ENCODE results near the gene LRP1-AS.

The LRP1-AS gene

DNA sequence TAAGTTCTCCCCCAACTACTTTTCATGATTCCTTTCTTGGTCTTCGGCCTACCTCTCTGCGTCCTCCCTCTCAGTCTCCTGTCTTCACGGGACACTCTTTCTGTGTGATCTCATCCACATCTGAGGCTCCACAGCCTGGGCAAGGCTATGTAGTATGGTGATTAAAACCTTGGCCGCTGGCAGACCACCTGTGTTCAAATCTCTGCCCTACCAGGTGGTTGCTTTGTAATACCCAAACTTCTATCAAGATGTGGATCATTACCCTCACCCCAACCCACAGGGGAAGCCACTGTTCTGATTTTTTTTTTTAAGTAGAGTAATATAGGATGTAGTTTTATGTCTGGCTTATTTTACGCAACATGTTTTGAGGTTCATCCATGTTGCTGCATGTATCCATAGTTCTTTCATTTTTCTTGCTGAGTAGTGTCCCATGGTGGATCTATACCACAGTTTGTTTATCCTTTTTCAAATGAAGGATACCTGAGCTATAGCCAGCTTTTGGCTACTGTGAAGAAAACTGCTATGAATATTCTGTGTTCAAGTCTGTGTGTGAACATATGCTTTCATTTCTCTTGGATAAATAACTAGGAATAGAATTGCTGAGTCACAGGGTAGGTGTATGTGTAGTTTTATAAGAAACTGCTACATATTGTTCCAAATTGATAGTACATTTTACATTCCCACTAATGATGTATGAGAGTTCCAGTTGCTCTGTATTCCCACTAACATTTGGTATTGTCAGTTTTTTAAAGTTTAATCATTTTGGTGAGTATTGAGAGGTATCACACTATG is 27.9 kb downstream of the LRP1-AS start:
- DNase-seq (ENCODE audit: low read depth): no peak

DNA sequence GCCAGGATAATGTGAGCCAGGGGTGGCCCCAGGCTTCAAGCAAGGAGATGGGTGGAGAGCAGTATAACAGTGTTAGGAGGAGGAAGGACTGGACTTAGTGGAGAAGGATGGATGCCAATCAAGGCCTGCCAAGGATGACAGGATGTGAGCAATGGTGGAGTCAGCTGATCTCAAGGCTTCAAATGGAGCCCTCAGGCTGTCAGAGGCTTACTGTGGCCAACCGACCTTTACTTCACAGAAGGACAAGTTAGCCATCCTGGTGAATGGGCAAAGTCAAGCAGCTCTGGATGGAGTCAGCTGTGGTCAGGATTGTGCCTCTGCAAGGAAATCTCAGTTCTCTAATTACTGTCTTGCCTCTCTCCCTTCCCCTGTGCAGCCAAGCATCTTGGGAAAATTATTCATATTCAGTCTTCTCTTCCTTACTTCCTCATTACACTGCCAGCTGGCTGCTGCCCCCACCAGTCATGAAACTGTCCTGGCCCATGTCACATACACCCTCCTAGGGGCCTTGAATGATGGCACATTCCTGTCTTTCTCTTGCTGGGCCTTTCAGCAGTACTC is 28.6 kb downstream of the LRP1-AS start:
- DNase-seq (ENCODE audit: low read depth): no peak

DNA sequence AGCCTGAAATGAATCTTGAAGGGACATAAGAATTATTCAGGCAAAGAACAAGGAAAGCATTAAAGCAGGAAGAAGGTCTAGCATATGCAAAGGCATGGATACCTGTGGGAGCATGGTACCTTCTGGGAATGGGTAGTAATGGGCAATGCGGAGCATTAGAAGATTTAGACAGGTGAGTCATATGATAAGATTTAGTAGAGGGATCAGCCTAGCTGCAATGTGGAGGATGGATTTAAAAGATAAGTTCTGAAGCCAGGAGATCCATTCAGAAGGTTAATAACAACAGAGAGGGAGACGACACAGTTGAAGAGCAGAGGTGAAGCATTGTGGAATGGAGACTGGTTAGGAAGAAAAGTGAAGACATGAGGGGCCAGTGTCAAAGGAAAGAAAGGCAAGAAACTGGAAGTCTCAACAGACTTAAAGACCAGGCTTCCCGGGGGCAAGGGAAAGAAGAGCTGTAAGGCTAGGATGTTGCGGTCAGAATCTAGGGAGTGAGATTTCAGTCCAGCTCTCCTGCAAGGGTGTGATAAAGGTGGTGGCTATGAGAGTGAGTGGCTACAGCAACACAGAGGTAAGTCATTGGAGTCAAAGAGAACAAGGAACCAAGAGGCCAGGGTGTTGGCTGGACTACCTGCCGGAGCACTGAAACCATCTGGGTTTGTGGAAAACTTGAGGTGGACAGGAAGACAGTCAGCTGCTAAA is 30.7 kb downstream of the LRP1-AS start:
- DNase-seq (ENCODE audit: low read depth): no peak

DNA sequence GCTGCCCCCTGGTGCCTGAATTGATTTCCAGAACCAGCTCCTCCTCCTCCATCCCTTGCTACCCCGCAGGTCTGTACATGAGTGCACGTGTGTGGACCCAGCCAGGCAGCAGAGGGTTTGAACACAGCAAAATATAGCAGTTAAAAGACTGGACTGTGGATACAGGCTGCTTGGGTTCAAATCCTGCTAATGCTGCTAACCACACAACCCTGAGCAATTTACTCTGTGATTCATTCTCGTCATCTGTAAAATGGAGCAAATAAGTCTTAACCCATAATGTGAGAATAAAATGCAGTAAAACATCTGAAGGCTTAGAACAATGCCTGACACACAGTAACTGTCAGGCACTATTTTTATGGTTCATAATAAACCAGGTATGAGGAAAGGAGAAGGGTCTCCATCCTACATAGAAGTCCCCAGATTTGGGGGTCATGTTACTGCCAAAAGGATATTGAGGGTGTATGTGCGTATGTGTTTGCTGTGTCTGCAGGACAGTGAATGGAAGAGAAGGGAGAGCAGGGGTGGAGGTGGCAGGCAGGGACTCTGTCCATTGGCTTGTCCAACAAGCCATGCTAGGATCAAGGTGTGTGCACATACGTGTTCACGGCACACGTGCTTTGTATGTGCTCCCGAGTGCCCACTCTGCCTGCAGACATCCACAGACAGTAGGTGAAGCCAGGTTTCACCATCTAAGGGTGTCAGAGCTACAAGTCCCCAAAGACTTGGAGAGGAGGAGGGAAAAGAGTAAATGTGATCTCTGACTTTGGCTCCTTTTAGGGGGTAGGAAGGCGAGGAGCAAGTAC is 34.7 kb downstream of the LRP1-AS start:
- peak; percentile 70 for DNase-seq (ENCODE audit: low read depth)

DNA sequence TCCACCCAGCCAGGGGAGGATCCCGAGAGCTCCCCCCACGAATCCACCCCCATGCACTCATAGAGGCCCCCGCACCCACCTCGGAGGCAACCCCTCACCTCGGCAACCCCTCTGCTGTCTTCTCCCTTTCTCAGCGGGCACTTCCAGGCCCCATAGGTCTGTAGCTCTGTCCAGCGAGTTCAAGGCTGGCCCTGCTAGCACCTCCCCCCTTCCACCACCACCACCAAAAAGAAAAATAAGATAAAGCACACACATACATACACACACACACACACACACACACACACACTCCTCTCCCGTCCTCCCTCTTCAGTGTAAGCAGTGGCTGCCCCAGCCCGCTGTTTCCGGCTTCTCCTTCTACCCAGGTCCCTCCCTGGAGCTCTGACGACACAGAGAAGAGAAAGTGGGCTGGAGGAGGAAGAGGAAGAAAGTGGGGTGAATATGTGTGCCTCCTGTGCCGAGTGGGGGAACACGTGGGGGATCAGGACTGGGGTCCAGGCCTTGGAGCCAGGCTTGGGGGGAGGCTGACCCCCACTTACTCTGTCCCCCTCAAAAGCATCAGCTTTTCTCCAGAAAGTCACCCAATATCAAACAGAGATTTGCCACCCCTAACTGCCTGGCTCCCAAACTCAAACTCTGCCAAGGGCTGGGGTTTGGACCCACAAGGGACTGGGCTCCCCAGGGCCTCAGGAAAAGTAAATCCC is 36.2 kb downstream of the LRP1-AS start, which contains the start of gene STAT6:
STAT6 (minus strand) TSS at position 332 of the 704 bp plus-strand sequence. CDS start 3,084 bp downstream, outside the sequence.
- peak; percentile 41 for DNase-seq (ENCODE audit: low read depth)

DNA sequence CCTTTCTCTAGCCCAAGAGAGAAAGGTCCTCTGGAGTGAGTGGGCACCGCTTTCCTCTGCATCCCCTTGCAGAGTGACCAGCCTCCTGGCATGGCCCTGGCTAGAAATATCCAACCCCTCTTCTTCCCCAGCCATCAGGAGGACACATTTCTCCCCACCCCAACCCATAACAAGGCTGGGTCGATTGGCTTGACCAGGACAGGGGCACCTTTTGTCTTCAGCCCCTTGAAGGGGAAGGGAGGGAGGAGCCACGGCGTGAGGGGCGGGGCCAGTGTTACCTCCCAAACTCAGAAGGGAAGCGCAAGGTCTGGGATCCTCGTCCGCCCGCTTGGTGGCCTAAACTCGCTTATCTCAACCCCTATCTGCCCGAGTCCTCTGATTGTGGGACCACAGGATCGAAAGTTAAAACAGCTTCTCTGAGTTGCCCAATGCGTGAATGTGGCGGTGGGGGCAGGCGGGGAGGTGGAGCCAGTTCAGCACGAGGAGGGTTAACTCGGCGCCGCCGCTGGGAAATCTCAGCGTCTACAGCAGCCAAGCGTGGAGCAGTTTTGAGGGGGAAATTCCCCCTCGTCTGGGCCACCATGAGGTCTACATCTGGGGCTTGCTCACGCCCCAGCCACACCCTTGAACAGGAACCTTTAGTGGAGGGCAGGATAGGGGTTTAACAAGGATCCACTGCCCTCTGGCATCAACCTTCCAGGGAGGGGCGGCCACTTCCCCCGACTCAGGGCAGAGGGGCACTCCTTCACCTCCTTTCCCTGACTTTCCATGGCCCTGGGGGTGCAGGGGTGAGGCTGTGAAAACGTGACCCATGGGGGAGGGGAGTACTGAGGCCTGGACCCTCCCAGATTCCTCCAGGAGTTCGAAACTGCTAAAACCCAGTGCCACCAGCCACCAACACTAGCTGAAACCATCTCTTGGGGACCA is 37.1 kb downstream of the LRP1-AS start:
- peak; percentile 44 for DNase-seq (ENCODE audit: low read depth)

DNA sequence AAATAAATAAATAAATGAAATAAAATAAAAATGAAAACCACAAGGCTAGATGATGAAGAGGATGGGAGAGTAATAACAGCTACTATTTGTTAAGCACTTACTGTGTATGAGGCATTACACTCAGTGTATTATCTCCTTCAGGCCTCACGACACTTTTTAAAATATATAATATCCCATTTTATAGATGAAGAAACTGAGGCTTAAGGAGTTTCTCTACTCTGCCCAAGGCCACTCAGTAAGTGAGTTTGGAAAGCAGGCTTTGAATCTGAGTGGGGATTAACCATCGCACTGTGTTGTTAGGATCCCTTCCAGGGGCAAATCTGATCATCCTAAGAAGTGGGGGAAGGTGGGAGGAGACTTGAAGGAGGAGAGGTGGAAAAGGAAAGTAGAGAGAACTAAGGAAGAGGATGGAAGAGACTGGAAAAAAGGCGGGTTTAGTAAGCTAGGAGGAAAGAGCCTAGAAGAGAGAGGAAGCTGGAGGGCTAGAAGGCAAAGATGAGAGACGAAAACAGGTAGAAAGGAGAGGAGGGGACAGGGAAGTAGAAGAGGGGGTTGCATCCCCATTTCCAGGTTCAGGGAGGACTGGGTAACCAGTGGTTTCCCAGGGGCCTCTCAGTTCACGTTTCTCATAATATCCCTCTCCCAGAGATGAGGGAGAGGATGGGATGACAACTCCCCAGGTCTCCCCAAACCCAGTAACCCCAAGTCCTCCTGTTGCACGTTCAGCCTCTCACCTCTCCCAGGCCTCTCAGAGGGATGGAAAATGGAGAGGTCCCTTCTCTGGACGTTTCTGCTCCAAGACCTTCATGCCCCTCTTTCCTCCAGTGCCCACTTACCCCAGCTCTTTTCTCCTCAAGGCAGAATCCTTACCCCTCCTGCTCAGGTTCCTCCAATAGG is 38.0 kb downstream of the LRP1-AS start:
- no peak for DNase-seq (ENCODE audit: low read depth)

DNA sequence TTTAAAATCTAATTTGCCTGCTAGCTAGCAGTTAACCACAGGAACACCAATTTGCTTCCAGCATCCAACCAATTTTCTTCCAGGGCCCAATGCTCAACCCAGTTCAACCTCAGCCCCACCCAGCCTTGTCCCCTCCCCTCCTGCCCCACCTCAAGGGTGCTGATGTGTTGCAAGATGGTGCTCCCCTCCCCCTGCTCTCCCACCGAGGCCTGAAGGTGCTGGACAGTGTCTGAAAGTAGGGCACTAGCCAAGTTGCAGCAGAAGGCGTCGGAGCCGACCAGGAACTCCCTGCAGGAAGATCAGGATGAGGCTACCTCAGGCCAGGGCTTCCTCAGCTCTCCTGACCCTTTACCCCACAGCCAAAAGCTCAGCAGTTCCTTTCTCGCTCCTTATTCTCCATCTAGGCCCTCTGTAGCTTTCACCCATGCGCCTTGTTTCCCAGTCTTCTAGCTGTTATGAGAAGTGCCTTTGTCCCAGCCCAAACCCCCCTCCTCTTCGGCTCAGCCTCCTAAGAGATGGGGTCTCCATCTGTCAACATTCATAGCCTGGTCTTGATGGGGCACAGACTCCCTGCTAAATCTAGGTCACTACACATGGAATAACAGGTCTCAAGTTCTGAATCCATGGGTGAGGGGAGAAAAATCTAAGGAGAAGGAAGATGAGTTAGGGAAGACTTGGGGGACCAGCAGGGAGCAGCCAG is 39.8 kb downstream of the LRP1-AS start:
- no peak for DNase-seq (ENCODE audit: low read depth)

DNA sequence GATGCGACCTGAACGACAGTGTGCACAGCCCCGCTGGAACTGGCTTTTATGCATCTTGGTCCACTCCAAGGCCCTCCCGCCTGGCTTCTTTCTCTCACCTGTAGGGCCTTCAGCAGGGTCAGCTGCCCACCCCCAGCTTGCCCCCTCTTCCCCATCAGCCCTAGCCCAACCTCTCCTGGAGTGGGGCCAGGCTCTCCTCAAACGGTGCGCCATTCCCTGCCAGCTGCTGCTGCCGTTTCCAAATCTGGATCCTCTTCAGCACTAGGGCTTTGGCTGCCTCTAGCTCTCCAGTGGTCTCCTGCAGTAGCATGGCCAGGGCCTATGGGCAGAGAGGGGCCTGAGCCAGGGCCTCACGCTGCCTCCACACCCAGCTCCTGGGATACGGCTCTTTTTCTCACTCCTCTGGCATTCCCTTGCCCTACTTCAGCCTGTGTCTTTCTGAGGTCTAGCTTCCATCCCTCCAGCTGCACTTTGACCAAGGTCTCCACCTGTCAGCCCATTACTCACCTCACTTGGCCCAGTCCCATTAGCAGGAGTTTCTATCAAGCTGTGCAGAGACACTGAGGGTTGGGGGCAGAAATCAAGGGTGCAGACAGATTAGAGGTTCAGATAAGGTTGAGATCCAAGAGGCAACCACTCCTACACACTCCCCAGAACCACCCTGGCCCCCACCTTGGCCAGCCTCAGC is 41.3 kb downstream of the LRP1-AS start:
- no peak for DNase-seq (ENCODE audit: low read depth)

DNA sequence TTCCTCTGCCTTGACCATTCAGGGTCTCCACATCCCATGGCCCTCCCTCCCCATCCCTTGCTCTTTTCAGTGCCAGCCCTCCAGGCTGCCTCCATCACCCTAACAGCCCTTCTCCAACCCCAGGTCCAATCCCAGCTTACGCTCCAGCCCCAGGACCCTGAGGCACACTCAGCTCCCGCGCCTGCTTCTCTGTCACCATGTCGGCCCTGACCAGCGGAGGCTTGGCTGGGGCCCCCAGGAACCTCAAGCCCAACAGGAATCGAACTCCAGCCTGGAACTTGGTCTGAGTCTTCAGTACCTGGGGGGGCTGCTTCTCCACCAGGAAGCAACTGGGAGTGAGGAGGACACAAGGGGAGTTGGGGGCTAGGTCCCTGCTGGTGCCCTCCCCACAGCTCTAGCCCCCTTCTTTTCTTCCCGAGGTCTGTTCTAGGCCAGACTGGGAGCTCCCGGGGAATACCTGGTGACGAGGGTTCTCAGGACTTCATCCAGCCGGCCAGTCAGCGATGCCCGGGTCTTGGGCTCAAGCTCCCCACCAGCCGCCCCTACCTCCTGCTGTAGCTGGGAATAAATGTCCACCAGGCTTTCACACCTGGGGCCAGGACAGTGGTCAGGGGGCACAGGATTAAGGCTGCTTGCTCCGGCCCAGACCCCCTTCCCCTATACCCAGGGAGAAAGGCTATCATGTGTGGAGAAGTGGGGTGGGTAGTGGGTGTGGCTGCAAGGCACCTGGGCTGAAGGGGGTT is 42.2 kb downstream of the LRP1-AS start:
- DNase-seq (ENCODE audit: low read depth): no peak

DNA sequence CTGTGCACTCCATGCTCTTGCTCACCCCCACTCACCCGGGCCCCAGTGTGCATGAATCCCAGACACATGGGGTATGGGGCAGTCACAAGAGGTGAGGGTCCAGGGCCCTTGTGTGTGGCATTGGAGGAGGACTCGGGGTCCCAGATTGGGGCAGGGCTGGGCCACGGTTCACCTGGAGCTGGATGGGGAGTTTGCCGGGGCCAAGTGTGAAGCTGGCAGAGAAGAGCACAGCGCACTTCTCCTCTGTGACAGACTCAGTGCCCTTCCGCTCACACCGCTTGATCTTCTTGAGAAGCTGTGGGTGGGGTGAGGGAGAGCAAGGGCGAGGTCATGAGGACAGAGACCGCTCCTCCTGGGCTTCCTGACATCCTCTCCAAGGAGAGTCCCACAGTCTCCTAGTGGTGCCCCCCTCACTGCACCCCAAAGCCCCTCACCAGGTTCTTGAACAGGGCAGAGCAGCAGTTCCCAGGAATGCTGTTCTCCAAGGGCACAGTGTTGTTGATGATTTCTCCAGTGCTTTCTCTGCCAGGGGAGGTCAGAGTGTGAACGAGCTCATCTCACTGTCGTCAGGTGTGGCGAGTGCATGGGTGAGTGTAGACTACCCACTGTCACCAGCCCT is 43.0 kb downstream of the LRP1-AS start:
- no peak for DNase-seq (ENCODE audit: low read depth)

DNA sequence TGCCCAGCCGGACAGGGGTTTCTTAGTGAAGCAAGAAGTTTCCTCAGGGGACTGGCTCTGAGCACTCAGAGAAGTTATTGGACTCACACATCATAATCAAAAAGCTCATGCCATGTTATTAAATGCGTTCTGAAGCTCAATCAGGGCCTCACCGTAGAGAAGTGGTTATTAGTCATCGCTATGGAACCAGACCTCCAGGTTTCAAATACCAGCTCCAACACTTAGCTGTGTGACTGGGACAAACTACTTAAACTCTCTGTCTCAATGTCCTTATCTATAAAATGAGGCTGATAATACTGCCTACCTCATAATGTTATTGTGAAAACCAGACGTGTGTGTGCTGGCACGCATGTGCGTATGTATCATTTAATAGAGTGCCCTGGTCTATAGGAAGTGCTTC is 43.6 kb downstream of the LRP1-AS start:
- DNase-seq (ENCODE audit: low read depth): no peak

DNA sequence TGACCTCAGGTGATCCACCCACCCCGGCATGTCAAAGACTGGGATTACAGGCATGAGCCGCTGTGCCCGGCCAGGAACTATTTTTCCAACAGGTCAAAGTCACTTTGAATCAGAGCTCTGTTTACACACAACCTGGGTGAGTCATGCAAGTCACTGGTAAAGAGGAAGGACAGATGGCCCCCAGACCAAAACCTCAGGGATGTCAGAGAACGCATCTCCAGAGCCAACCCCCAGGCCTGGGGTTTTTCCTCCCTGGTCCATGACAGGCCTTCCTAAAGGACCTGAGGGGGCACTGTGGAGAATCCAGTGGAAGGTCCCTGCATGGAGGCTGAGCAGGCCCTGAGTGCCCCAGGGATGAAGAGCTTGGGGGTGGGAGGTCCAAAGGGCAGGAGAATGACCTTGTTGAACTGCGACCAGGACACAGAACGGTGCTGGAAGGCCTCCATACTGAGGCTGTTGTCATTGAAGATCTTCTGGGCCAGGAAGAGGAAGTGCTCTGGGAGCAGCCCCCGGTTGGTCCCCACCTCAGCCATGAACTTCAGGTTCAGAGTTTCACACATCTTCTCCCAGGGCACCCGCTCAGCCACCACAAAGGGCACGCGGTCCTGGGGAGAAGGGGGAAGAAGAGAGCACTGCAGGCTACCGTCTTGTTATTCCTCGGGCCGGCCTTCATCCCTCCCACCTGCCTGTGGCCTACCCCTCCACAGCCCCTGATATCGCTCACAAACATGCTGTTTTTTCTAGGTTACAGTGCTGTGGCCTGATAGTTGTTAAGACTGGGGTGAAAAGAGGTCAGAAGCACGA is 45.3 kb downstream of the LRP1-AS start:
- DNase-seq (ENCODE audit: low read depth): no peak

DNA sequence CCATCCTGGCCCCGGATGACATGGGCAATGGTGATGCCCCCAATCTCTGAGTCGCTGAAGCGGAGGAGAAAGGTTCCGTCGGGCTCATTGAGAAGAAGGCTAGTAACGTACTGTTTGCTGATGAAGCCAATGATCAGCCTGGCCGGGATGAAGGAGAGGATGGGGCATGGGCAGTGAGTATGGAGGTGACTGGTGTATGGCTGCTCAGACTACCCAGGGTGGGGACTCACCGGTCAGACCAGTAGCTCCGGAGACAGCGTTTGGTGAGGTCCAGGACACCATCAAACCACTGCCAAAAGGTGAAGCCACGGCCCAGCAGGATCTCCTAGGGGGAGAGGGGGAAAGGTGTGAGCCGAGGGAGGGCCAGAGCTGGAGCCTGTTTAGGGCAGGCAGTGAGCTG is 47.7 kb downstream of the LRP1-AS start:
- DNase-seq (ENCODE audit: low read depth): no peak

DNA sequence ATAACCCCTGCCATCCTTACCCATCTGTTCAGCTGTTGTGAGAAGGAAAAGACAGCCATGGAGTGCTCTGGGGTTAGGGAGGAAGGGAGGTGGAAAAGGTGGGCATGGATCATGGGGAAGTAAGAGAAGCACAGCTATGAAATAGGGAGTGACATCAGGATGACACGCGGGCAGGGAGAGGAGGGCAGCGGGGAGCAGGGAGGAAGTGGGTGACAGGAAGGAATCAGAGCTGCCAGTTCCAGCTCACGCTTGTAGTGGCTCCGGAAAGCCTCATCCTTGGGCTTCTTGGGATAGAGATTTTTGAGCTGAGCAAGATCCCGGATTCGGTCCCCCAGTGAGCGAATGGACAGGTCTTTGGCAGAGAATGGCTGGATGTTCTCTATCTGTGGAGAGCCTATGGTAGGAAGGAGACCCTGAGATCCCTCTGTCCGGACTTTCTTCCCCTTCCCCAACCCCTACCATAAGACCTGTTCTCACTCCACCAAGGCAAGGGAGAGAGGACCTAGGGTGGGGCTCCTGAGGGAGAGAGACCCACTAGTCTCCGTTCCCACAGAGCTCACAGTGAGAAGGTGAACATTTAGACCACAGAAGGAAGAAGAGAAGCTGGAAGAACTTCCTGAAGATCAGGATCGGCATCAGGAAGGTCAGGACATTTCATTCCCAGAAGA is 48.2 kb downstream of the LRP1-AS start:
- no peak for DNase-seq (ENCODE audit: low read depth)

DNA sequence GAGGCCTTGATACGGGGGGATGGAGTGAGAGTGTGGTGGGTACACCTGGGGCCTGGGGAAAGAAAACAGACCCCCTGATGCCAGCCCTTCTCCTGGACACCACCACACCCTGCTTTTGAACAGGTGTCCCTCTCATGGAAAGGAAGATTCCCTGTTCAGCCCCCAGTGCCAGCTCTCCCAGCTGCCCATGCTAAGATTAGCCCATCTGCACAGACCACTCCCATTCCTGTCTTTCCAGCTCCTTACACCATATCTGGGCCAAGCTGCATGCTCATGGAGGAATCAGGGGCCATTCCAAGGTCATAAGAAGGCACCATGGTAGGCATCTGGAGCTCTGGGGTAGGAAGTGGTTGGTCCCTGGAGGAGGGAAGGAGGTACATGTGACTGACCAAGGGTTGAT is 48.9 kb downstream of the LRP1-AS start:
- DNase-seq (ENCODE audit: low read depth): no peak

All from stimulated activated CD8-positive, alpha-beta memory T cell treated with anti-CD3 and anti-CD28 coated beads, Interleukin-15, amount 100 ng/mL, for 24 hours (primary cell).